ENCODE results near the gene SLC22A2.

The SLC22A2 gene

DNA sequence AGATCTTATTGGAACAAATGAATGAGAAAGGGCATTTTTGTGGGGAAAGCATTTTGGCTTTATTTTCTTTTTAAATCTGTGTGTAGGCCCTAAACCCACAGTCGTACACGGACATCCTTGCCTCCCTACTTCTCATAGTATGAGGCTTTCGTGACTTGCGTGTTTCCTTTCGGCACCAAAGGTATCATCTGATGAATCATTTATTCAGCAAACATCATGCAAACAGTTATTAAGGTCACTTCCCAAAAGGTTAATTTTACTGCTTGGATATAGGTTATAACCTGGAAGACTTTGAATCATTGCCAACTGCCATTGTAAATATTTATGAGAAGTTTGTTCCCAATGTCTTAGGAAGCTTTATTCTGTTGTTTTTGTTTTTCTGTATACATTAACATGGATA, 15.1 kb upstream of the SLC22A2 start:
- DNase-seq (ENCODE audit: low spot score): no peak

DNA sequence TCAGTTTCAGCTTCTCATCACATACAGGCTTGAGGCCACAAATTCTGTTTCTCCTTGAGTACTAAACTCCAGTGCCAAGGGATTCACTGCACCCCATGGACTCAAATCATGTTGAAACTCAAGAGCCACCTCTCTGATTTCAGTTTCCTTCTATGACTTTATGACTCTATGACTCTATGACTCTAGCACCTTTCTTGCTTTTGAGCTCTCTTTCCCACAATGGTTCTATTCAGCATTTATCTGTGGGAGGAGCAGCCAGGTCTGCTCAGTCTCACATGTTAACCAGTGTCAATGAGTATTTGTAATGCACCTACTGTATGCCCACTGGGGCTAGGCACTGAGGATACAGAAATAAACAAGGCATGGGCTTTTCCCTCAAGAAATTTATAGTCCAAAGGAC, 14.6 kb upstream of the SLC22A2 start:
- DNase-seq (ENCODE audit: low spot score): no peak

DNA sequence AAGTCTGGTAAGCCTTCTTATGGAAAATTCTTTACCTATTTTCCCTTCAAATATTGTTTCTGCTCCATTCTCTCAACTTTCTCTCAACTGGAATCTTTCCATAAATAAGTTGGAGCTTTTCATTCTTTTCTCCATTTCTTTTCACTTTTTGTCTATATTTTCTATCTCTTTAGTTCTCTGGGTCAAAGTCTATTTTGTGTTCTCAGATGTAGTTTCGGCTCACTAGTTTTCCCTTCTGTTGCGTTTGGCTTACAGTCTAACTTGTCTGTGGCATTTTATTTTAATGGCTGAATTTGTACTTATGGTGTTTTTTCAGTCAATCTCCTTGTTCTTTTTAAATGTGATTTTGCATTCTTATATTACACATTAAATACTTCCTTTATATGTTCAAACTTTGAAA, 14.1 kb upstream of the SLC22A2 start:
- DNase-seq (ENCODE audit: low spot score): no peak

DNA sequence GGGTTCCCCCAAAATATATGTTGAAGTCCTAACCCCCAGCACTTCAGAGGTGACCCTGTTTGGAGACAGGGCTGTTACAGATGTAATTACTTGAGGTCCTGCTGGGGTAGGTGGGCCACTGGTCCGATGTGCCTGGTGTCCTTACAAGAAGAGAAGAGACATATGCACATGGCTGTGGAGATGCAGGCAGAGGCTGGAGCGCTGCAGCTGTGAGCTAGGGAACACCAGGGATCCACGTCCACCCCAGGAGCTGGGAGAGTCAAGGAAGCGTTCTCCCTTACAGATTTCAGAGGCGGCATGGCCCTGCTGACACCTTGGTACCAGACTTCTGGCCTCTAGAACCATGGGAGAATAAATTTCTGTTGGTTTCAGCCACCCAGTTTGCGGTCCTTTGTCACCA, 11.7 kb upstream of the SLC22A2 start:
- no peak for DNase-seq (ENCODE audit: low spot score)

DNA sequence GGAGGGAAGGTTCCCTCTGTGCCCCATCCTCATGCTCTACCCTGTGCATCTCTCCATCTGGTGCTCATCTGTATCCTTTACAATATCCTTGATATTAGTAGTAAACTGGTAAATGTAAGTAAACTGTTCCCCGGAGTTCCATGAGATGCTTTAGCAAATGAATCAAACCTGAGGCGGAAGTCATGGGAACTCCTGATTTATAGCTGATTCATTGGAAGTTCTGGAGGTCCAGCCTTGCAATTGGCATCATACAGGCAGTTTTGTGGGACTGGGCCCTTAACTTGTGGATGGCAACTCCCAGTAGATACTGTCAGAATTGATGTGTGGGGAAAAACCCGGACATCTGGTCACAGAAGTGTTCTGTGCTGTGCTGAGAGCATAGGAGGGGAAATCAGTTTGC, 11.2 kb upstream of the SLC22A2 start:
- DNase-seq (ENCODE audit: low spot score): no peak

DNA sequence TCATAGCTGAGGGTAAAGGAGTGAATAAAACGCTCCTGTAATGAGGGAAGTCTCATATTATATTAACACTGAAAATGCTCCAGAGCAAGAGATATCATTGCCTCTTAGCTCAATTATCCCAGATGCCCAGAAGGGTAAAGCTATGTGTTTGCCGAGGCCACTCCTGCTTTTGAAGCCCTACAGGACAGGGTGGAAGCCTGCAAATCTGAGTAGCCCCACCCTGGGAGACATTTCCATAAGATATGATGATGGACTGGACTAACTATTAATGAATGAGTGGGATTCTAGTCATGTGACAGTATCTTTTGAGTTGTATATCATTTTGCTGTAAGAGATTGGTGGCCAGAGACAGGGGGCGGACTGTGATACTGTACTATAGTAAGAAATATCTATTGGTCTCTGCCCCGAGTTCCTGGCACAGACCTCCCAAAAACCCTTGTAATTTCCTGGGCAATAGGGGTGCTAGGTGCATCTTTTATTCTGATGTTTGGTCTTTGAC, 10.5 kb upstream of the SLC22A2 start:
- DNase-seq (ENCODE audit: low spot score): no peak

DNA sequence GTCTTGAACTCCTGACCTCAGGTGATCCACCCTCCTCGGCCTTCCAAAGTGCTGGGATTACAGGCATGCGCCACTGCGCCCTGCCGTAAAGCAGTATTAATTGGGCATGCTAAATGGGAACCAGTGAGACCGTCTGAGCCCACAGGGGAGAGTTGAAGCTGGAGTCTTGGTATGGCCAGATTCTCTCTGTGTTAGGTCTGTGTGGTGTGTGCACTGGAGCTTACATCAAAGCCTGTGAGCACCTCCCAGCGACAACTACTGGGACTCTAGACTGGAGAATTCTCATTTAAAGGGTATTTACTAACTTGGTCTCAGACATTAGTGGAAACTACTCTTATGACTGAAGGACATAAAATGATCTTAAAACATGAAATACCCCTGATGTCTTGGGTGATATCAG, 8.5 kb upstream of the SLC22A2 start:
- DNase-seq (ENCODE audit: low spot score): no peak

DNA sequence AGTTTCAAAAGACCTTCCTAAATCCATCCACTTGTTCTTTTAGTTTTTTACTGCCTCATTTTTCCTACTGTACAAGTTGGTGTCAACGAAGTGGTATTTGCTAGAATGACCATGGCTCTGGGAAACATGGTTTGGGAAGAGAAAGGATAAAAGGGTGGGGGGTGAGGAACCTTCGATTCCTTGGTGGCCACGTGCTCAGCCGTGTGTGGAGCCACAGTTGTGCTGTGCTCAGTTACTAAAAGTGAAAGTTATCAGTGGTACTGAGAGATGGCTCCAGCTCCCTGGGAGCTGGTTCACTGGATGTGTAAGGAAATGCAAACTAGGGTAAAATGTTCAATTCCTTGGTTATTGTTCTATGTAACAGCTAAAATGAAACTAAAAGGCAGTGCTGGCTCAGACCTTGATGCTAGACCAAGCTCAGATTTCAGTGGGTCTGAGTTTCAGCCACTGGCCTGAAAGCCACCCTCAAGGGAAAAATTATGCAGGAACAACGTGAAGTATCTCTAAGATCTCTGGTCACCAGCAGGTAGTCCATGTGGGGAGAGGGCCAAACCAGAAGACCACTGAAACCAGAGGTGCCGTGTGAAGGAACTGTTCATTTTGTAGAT, 7.4 kb upstream of the SLC22A2 start:
- no peak for DNase-seq (ENCODE audit: low spot score)

DNA sequence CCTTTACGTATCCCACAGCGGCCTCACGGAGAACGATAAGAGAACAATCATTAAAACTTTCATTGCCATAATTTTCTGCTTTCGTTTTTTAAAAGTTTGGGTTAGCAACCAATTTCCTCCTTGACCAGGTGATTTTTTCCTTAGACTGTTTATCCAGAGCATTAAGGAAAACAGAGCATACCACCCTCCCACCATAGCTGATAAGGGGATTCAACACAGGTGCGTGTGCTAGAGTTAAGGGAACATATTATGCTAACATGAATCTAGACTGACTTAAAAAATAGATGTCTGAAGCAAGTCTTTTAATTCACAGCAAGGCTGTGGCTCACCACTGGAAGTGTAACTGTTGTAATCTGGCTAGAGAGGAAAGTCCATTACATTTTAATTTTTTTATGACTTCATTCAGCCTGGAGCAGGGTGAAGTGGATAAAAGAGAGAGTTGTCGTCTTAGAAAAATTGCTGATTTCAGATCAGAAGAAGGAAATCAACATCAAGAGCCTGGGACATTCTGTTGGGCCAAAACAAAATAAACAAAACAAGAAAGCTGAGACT, 5.5 kb upstream of the SLC22A2 start:
- no peak for DNase-seq (ENCODE audit: low spot score)

DNA sequence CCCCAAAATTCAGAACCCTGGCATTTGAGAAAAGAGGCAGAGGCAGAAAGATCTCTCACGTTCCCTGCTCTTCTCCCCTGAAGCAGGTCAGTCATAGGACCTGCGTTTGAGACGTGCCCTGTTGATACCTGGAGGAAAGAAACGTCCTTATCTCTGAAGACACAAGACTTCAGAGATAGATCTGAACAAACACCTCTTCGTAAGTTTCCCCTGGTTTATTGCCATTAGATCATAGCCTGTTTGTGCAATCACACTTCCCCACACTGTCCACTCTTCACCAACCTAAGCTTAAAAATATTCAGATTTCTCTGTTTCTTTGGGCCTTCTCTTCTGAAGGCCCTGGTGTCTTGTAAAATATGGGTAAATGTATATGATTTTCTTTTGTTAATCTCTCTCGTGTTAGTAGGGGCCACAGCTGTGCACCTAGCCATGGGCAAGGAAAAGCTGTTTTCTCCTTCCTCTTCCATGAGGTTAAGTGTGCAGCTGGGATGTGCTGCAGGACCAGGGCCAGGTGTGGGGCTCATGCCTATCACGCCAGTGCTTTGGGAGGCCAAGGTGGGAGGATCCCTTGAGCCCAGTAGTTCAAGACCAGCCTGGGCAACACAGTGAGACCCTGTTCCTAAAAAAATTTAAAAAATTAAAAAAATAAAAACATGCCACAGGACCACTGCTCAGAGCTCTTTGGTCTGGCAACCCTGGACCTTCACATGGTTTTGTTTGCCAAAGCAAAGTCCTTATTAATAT, 4.7 kb upstream of the SLC22A2 start:
- no peak for DNase-seq (ENCODE audit: low spot score)

DNA sequence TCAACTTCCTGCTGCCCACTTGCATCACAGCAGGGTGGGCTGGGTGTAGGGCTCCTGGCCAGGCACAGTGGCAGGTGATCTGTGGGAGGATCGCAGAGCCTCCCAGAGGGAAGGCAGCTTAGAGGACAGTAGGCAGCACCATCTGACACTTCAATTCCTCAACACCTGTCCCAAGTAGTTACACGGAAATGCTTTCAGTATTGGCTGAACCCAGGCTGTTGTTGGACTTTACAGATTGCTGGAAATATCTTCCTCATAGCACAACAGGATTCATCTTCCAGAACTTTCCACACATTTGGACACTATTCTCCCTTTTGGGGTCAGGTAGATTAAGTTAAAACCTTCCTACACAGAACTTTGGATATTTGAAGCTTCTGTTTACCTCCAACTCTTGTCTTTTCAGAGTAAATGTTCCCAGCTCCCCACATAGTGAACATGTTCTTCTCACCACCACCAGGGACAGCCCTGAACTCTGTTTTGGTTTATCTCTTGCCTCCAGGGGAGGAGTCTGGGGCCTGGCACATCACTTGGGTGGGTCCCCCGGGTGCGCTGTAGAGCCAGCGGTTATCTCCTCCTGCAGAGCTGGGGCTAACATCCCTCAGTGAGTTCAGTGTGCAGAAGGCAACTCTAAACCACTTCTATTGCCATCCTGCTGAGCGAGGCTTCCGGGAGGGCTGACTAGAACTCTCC, 3.5 kb upstream of the SLC22A2 start:
- no peak for DNase-seq (ENCODE audit: low spot score)

DNA sequence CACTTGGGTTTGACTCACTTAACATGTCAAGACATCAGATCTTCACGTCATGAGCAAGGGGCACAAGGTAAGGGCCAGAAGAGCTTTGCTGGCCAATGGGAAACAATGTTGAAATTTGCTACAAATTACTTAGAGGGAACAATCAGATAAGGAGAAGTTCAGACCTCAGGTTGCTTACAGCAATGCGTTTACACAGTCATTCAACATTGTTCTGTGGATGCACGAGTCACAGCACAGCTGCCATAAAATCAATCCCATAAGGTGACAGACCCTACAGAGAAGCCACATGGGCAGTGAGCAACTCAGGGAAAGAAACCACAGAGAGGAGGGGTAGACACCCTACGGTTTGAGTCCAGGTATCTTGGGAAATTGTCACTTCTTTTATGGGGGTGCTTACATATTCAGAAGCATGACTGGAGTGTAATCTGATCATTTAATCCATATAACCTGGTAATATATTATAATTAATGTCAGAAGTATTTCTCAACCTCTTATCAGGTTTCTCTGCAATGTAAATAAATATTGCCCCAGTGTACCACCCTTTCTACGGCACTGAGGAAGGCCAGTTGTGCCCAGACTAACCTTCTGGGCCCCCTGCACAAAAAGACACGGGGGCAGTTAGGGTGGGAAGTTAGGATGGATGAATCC, 2.3 kb upstream of the SLC22A2 start:
- DNase-seq (ENCODE audit: low spot score): no peak

DNA sequence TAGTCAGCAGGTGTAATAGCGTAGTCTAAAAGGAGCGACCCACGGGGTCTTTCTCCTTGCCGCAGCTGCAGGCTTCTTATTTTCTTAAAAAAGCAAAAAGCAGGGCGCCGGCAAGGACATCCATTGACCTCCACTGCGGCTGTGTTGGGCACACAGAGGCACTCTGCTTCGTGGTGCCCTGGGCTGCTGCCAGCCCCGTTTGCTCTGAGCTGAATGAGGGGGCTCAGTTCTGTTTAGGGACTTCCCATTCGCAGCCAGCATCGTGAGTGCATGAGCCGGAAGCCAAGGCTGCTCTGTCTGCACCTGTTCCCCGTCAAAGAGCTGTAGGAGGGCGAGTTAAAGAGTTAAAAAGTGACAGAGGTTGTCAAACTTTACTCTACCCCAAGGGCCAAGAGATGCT, 1.7 kb upstream of the SLC22A2 start:
- DNase-seq (ENCODE audit: low spot score): no peak

DNA sequence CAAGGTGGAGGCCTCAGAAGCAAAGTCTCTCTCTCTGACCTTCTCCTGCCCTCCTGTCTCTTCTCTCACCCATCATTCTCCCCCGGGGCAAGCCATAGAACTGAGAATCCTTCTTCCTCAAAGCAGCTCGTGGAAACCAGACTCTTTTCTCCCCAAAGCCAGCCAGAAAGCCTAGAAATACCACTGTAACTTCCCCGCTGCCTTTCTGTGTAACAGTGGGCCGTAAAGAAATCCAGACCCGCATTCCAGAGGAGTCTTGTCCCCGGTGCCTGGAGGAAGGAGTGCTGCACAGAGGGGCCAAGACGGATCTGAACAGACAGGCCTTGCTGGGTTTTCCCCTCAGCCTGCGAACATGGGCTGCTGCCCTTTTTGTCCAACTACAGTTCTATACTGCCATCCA, 977 bp upstream of the SLC22A2 start:
- no peak for DNase-seq (ENCODE audit: low spot score)

DNA sequence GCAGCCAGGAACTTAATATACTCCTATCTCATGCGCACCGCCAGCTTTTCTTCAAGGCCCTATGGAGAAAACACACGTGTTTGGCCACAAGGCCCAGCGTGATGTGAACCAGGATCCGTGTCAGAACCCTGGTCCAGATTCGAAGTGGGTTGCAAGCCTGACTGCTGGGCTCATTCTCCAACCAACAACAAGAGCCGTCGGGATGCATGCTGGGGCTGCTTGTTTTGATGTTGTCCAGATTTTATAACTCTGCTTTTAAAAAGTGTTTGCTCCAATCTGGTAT, 463 bp upstream of the SLC22A2 start:
- DNase-seq (ENCODE audit: low spot score): no peak

DNA sequence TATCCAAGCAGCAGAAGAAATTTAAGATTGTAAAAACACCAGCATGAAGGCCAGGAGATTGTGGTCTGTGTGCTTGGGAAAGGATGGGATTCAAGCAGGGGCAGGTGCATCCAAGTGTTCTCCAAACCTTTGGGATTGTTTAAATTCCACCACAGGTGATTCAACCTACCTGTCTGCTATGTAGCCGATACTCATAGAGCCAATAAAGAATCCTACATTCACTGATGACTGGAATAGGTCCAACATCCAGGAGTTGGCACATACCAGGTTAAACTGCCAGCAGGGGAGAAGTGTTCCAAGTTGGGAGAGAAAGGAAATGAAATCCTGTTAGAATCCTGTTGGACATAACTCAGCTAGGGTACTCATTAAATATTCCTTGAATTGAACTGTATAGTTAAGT, 2.2 kb downstream of the SLC22A2 start:
- no peak for DNase-seq (ENCODE audit: low spot score)

DNA sequence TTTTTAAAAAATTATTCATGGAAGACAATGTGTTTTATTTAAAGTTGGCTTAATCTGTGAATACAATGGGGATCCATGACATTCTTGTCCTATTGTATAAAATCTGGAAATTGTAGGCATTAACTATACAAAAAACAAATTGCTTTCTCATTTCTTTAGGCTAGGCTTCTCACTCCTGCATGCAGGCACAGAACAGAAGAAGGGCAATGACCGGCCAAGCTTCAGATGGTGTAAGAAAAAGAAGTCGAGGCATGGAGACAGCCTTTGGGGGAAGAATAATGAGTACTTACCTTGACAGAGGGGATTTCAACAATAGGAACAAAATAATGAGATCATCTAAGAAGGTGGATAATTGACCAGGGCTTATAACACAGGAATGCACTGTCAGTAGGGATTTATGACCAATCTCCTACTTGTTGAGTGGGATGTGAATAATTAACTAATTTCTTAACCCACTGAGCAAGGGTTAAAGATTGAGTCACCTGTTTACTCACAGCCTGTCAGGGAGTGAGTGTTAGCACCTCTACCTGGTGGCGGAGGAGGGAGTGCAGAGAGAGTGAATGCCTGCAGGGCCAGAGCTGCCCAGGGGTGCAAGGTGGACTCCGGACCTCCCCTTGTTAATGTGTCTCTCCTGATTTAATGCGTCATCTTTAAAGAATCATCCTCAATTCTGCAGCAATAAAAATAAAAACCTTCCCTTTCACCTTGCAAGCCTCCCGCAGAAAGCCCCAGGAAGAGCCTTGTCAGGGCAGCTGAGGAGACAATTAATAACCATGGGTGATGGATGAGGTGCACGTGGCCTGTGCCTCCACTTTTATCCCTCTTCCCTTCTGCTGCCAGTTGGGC, 3.9 kb downstream of the SLC22A2 start:
- no peak for DNase-seq (ENCODE audit: low spot score)

DNA sequence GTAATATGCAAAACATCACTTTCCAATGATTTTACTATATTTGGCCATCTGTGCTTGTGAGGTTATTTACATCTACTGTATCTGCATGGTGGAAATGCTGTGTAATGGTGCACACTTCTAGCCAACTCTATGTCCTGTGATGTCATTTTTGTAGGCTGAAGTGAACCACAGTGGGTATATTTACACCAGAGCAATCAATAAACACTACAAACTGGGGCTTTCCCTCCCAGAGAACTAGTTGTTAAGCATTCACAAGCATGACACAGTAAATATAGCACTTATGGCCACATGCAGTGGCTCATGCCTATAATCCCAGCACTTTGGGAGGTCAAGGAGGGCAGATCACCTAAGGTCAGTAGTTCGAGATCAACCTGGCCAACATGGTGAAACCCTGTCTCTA, 4.9 kb downstream of the SLC22A2 start:
- no peak for DNase-seq (ENCODE audit: low spot score)

DNA sequence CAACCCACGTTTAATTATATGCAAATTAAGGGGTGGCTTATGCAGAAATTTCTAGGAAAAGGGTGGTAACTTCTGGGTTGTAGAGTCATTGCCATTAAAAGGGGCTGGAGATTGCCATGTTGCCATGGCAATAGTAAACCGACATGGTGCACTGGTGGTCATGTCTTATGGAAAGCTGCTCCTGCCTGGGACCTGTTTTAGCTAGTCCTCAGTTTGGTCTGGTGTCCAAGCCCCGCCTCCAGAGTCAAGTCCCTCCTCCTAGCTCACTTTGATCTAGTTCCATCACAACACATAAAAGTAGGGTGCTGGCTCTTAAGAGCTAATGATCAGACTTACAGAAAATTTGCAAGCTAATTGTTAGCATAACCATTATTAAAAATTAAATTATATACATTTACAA, 5.3 kb downstream of the SLC22A2 start:
- DNase-seq (ENCODE audit: low spot score): no peak

DNA sequence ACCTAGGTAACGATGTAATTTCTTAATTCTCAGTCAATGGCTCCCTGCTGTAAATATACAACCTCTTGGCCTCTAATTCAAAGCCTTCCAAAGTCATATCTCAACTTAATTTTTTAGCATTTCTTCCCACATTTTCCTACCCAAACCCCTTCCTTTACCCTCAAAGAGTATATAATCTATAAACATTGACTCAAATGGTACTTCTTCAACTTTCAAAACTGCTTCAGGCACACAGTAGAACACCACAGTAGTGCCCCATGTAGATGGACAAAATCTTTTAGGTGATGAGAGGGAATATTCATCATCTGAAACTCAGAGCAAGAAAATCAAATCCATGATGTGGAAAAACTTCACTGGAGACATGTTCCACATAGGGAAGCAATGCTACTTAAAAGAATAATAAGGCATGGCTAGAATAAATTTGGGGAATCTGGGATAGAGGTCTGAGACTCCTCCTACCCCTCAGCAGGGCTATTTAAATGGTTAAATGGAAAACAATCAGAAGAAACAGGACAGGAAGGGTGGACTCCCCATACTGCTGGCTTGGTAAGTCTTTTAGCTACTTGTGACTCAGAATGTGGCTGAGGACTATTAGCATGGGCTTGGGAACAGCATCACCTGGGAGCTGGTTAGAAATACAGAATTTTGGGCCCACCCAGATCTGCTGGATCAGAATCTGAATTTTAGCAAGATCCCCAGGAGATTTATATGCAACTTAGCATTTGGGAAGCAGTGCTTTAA, 6.4 kb downstream of the SLC22A2 start:
- no peak for DNase-seq (ENCODE audit: low spot score)

DNA sequence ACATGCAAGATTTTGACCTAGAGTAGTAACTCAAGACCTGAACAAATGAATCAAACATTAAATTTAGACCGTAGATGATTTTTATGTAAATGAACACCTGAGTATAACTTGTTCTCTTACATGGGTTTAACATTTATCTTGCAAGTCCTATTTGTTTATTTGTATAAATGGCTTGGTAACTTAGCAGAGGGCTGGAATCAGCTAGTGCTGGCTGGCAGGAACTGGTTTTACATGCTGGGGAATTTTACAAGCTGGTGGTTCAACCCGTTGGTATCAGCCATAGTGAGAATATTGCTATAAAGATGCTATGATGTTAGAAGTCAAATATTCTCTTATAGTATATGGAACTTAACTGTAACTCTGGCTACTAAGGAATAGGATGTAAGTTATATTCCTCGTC, 8.9 kb downstream of the SLC22A2 start:
- no peak for DNase-seq (ENCODE audit: low spot score)

Measured in activated CD4-positive, alpha-beta T cell treated with anti-CD3 and anti-CD28 coated beads, Interleukin-2, Interleukin-4, amounts not matched to agents 100 ng/mL and 50 ng/mL, durations not matched to agents 16 hours and 8 hours (primary cell).